ENCODE measurements around the gene FABP3.

FABP3 gene

GRCh38 chr1:31413405-31414001 lies 40.6 kb upstream of the FABP3 start:
- Histone ChIP-seq H2AFZ (ENCODE audit: low read depth) (peak overlapping the region; percentile 97), H3K4me3 (IDR thresholded peaks at IDR 0.05; ENCODE audit: insufficient read depth, low read depth, low read length) (peak overlapping the region; percentile 64), H3K4me1 (ENCODE audit: low read depth, poor library complexity, severe bottlenecking) (no peaks in the 10 kb centered on the region), H3K9ac (peak overlapping the region; percentile 37; the same call in 1 of the 2 replicates), H3K36me3 (ENCODE audit: insufficient read depth) (no peaks in the 10 kb centered on the region), H3K27me3 (ENCODE audit: insufficient read depth, low read depth) (peaks cover 28% of the 10 kb centered on the region), H3K79me2 (ENCODE audit: insufficient read depth, low read depth) (no peaks in the 10 kb centered on the region), H4K20me1 (ENCODE audit: insufficient read depth) (no peaks in the 10 kb centered on the region), H3K27ac (no peak overlapping the region), H3K4me2 (peak overlapping the region; percentile 80)
- TF ChIP-seq CTCF (conservative IDR thresholded peaks at IDR 0.05; ENCODE audit: low read depth, low read length), result no peak

GRCh38 chr1:31412732-31413404 lies 40.0 kb upstream of the FABP3 start, which contains the start of gene SERINC2:
TSS of gene SERINC2 (plus strand) at chr1:31413213. CDS start at chr1:31413266, 53 bp downstream.
- peak within 1 kb of the TSS; percentile 80 for H3K4me2 ChIP-seq
- H2AFZ ChIP-seq (ENCODE audit: low read depth), result peak within 1 kb of the TSS; percentile 97
- peaks cover 27% of the 10 kb centered on the region for H3K27me3 ChIP-seq (ENCODE audit: insufficient read depth, low read depth)
- peak within 1 kb of the TSS; percentile 37; the same call in 1 of the 2 replicates for H3K9ac ChIP-seq
- no peak for TF ChIP-seq CTCF (conservative IDR thresholded peaks at IDR 0.05; ENCODE audit: low read depth, low read length)
- no peak within 1 kb of the TSS for H3K27ac ChIP-seq
- H4K20me1 ChIP-seq (ENCODE audit: insufficient read depth), result no peaks in the 10 kb centered on the region
- H3K79me2 ChIP-seq (ENCODE audit: insufficient read depth, low read depth), result no peaks in the 10 kb centered on the region
- no peaks in the 10 kb centered on the region for H3K36me3 ChIP-seq (ENCODE audit: insufficient read depth)
- H3K4me1 ChIP-seq (ENCODE audit: low read depth, poor library complexity, severe bottlenecking), result no peaks in the 10 kb centered on the region
- peak within 1 kb of the TSS; percentile 64 for H3K4me3 ChIP-seq (IDR thresholded peaks at IDR 0.05; ENCODE audit: insufficient read depth, low read depth, low read length)

- no peak overlapping the region for H2AFZ ChIP-seq (ENCODE audit: low read depth)
- no peaks in the 10 kb centered on the region for H3K79me2 ChIP-seq (ENCODE audit: insufficient read depth, low read depth)
- no peak overlapping the region for H3K4me3 ChIP-seq (IDR thresholded peaks at IDR 0.05; ENCODE audit: insufficient read depth, low read depth, low read length)
- peaks cover 27% of the 10 kb centered on the region for H3K27me3 ChIP-seq (ENCODE audit: insufficient read depth, low read depth)
- no peak overlapping the region for H3K27ac ChIP-seq
- no peaks in the 10 kb centered on the region for H4K20me1 ChIP-seq (ENCODE audit: insufficient read depth)
- H3K4me2 ChIP-seq, result no peak overlapping the region
- H3K36me3 ChIP-seq (ENCODE audit: insufficient read depth), result no peaks in the 10 kb centered on the region
- no peaks in the 10 kb centered on the region for H3K4me1 ChIP-seq (ENCODE audit: low read depth, poor library complexity, severe bottlenecking)
- no peak overlapping the region for H3K9ac ChIP-seq
- TF ChIP-seq CTCF (conservative IDR thresholded peaks at IDR 0.05; ENCODE audit: low read depth, low read length), result no peak
Measured at GRCh38 chr1:31412205-31412604, 39.3 kb upstream of the FABP3 start.

GRCh38 chr1:31410871-31411270 lies 38.0 kb upstream of the FABP3 start:
- Histone ChIP-seq H3K27me3 (ENCODE audit: insufficient read depth, low read depth) (peaks cover 27% of the 10 kb centered on the region), H4K20me1 (ENCODE audit: insufficient read depth) (no peaks in the 10 kb centered on the region), H3K79me2 (ENCODE audit: insufficient read depth, low read depth) (no peaks in the 10 kb centered on the region), H3K4me1 (ENCODE audit: low read depth, poor library complexity, severe bottlenecking) (no peaks in the 10 kb centered on the region), H3K36me3 (ENCODE audit: insufficient read depth) (no peaks in the 10 kb centered on the region), H3K4me2 (no peak overlapping the region), H3K4me3 (IDR thresholded peaks at IDR 0.05; ENCODE audit: insufficient read depth, low read depth, low read length) (no peak overlapping the region), H3K27ac (no peak overlapping the region), H3K9ac (no peak overlapping the region), H2AFZ (ENCODE audit: low read depth) (no peak overlapping the region)
- no peak for TF ChIP-seq CTCF (conservative IDR thresholded peaks at IDR 0.05; ENCODE audit: low read depth, low read length)

Data from KMS-11 (cell line).